HG03097 (cell line): ENCODE results near the gene RAP1GAP2.

Experiments used
- ATAC-seq: cut with Tn5 transposase; IDR thresholded peaks from one replicate; pipeline ENCODE4 v1.9.1; 2021; ENCODE audit not compliant: unreplicated experiment, low FRiP score

The RAP1GAP2 gene

GRCh38 chr17:2906901-2907300, 110.7 kb downstream of the RAP1GAP2 start:
- no peak for ATAC-seq

- no peak for ATAC-seq
Observed at GRCh38 chr17:2909175-2909845, 113.1 kb downstream of the RAP1GAP2 start.

- no peak for ATAC-seq
Observed at GRCh38 chr17:2909846-2910234, 113.6 kb downstream of the RAP1GAP2 start.

- no peak for ATAC-seq
Observed at GRCh38 chr17:2911035-2911754, 115.0 kb downstream of the RAP1GAP2 start.

GRCh38 chr17:2911755-2912111, 115.5 kb downstream of the RAP1GAP2 start:
- ATAC-seq, result no peak

- ATAC-seq, result no peak
Observed at GRCh38 chr17:2912754-2913153, 116.5 kb downstream of the RAP1GAP2 start.

GRCh38 chr17:2916461-2916860, 120.2 kb downstream of the RAP1GAP2 start:
- no peak for ATAC-seq

GRCh38 chr17:2921443-2921842, 125.2 kb downstream of the RAP1GAP2 start:
- no peak for ATAC-seq

- no peak for ATAC-seq
Observed at GRCh38 chr17:2924211-2924610, 128.0 kb downstream of the RAP1GAP2 start.

- ATAC-seq, result no peak
Observed at GRCh38 chr17:2925011-2925410, 128.8 kb downstream of the RAP1GAP2 start.

GRCh38 chr17:2926019-2926650, 129.9 kb downstream of the RAP1GAP2 start:
- no peak for ATAC-seq

- no peak for ATAC-seq
Observed at GRCh38 chr17:2928294-2928890, 132.2 kb downstream of the RAP1GAP2 start.

- ATAC-seq, result no peak
Observed at GRCh38 chr17:2929881-2930533, 133.8 kb downstream of the RAP1GAP2 start.

GRCh38 chr17:2931876-2932275, 135.6 kb downstream of the RAP1GAP2 start:
- ATAC-seq, result no peak

- no peak for ATAC-seq
Observed at GRCh38 chr17:2932946-2933345, 136.7 kb downstream of the RAP1GAP2 start.

GRCh38 chr17:2933606-2934005, 137.4 kb downstream of the RAP1GAP2 start:
- ATAC-seq, result no peak

- ATAC-seq, result no peak
Observed at GRCh38 chr17:2935632-2936031, 139.4 kb downstream of the RAP1GAP2 start.

GRCh38 chr17:2936351-2936750, 140.1 kb downstream of the RAP1GAP2 start:
- ATAC-seq, result no peak

- ATAC-seq, result no peak
Observed at GRCh38 chr17:2936771-2937321, 140.6 kb downstream of the RAP1GAP2 start.

- no peak for ATAC-seq
Observed at GRCh38 chr17:2937331-2938003, 141.2 kb downstream of the RAP1GAP2 start.
